HepG2 (cell line): ENCODE results near the gene BCL2L1. TPM values are rescaled to one million over a fixed set of nuclear protein-coding genes. Genes with fewer than 3 reads are reported as not detected.

Experiments used
- ARID4A ChIP-seq: sonication (generic); formaldehyde crosslinking; IDR thresholded peaks from 2 replicates; pipeline ENCODE4 v1.5.0; 2020; ENCODE audit warnings: mild to moderate bottlenecking, missing genetic modification reagents, borderline replicate concordance
- CBX1 ChIP-seq: IDR thresholded peaks from one replicate; pipeline ENCODE4 v1.6.1; 2016; ENCODE audit warnings: antibody characterized with exemption, low read depth
- MLLT10 ChIP-seq: sonication (generic); formaldehyde crosslinking; IDR thresholded peaks from 2 replicates; pipeline ENCODE4 v1.4.0; 2020; ENCODE audit warnings: missing genetic modification reagents
- NFIC ChIP-seq: IDR thresholded peaks from 2 replicates; pipeline ENCODE4 v1.6.1; 2012; ENCODE audit warnings: mild to moderate bottlenecking, low read length, inconsistent platforms
- PLRG1 ChIP-seq: fragments of 450-650 bp; conservative IDR thresholded peaks from 2 replicates; pipeline ENCODE4 v1.6.1; 2016
- SAP130 ChIP-seq: IDR thresholded peaks from 2 replicates; pipeline ENCODE4 v1.6.1; 2016; ENCODE audit warnings: low read depth
- TARDBP ChIP-seq: sonication (generic); formaldehyde crosslinking; IDR thresholded peaks from 2 replicates; pipeline ENCODE4 v1.8.0; 2022; ENCODE audit warnings: mild to moderate bottlenecking, missing genetic modification reagents
- TBP ChIP-seq: sonication (generic); formaldehyde crosslinking; IDR thresholded peaks from 2 replicates; pipeline ENCODE4 v1.5.0; 2020; ENCODE audit warnings: missing genetic modification reagents
- U2AF2 ChIP-seq: fragments of 200-400 bp; formaldehyde crosslinking; IDR thresholded peaks from 2 replicates; pipeline ENCODE4 v1.6.1; 2017; ENCODE audit warnings: low read depth, mild to moderate bottlenecking, low read length
- ZBTB39 ChIP-seq: sonication (generic); formaldehyde crosslinking; IDR thresholded peaks from 2 replicates; pipeline ENCODE4 v1.5.0; 2020; ENCODE audit warnings: missing genetic modification reagents
- ZBTB40 ChIP-seq, 2 experiments: fragments of 450-650 bp in 1 of 2; sonication (generic) in 1 of 2; formaldehyde crosslinking in 1 of 2; IDR thresholded peaks; 2 replicates each; pipeline versions ENCODE4 v1.6.1 to v1.8.0; 2016 to 2022; ENCODE audit warnings: antibody characterized with exemption in 1 of 2, mild to moderate bottlenecking in 1 of 2, missing genetic modification reagents in 1 of 2
- ZNF274 ChIP-seq: sonication (generic); formaldehyde crosslinking; IDR thresholded peaks from 2 replicates; pipeline ENCODE4 v1.5.1; 2020; ENCODE audit warnings: mild to moderate bottlenecking, missing genetic modification reagents
- ZNF546 ChIP-seq: sonication (generic); formaldehyde crosslinking; conservative IDR thresholded peaks from 2 replicates; pipeline ENCODE4 v1.8.1; 2023; ENCODE audit warnings: mild to moderate bottlenecking, missing genetic modification reagents
- ZNF605 ChIP-seq: sonication (generic); formaldehyde crosslinking; IDR thresholded peaks from 2 replicates; pipeline ENCODE4 v1.8.0; 2022; ENCODE audit warnings: mild to moderate bottlenecking, missing genetic modification reagents
- polyA plus RNA-seq, 8 experiments: library from polyadenylated mRNA; depleted of rRNA in 3 of 8; stranded (reverse) in 7 of 8; unstranded in 1 of 8; fragments of >200 nt; fragmentation: Illumina TruSeq in 4 of 8; extraction: Trizol in 4 of 8; gene quantifications; 2 replicates each; pipeline versions ENCODE4 v1.2.1 to v1.2.3, GENCODE V29; 2011 to 2016; ENCODE audit warnings: low read depth in 4 of 8, missing spikeins in 1 of 8, mixed read lengths in 1 of 8; ENCODE audit not compliant: insufficient read depth in 1 of 8
- total RNA-seq, 5 experiments: library from RNA; depleted of rRNA; stranded (reverse); fragments of >200 nt; fragmentation: Illumina TruSeq; extraction: Trizol; gene quantifications; 2 replicates each; pipeline ENCODE4 v1.2.3, GENCODE V29; 2016; ENCODE audit warnings: low read depth in 1 of 5

The BCL2L1 gene
- total and polyA plus RNA-seq, 2 of the 13 experiments (the other 11 are each of a cell fraction or from before 2014, with no cell fraction given) = 164 to 258 TPM

- TF ChIP-seq U2AF2 (no peak), ZBTB40 (IDR thresholded peaks at IDR 0.05) (no peak), ZBTB40 (CRISPR knock-in tag; IDR thresholded peaks at IDR 0.05) (peak; percentile 87; the same call in 1 of the 2 replicates), ARID4A (CRISPR knock-in tag) (peak; percentile 87; the same call in 1 of the 2 replicates), ZNF274 (CRISPR knock-in tag) (peak; percentile 73; the same call in 1 of the 2 replicates), TARDBP (peak; percentile 94; the same call in 1 of the 2 replicates), TBP (CRISPR knock-in tag) (no peak), PLRG1 (no peak), SAP130 (CRISPR knock-in tag) (peak; percentile 89), MLLT10 (CRISPR knock-in tag) (no peak), ZNF546 (CRISPR knock-in tag) (no peak), ZNF605 (CRISPR knock-in tag) (peak; percentile 76; the same call in 1 of the 2 replicates), CBX1 (peak; percentile 60), ZBTB39 (peak; percentile 87), NFIC (peak; percentile 98)
These were observed 15.9 kb downstream of the BCL2L1 start (continued) for GRCh38 chr20:31706607-31707257.
